CD14-positive monocyte (primary cell): ENCODE data around the gene FLAD1. TPM values are rescaled to one million over a fixed set of nuclear protein-coding genes. Genes with fewer than 3 reads are reported as not detected.

ENCODE experiments used
- DNase-seq, 3 donors: peaks; one replicate each; pipeline ENCODE4 v3.0.0-alpha.2; 2011 to 2022
- H2AFZ ChIP-seq: 2 replicates; pipeline ENCODE4 v1.6.0; 2012; ENCODE audit warnings: mild to moderate bottlenecking, low read depth, low read length, inconsistent platforms; ENCODE audit not compliant: insufficient read depth, poor library complexity, severe bottlenecking
- H3K27ac ChIP-seq, 2 donors: 1 replicate in 1 of 2; 2 replicates in 1 of 2; pipeline ENCODE4 v1.5.1; 2012 to 2013; ENCODE audit warnings: low read length in 2 of 2, control low read depth in 1 of 2, inconsistent platforms in 1 of 2, low read depth in 1 of 2, mild to moderate bottlenecking in 1 of 2
- H3K27me3 ChIP-seq, 2 donors: one replicate each; pipeline versions ENCODE4 v1.6.0 to v1.6.1; 2011 to 2013; ENCODE audit warnings: low read length in 2 of 2; ENCODE audit not compliant: control insufficient read depth in 2 of 2, insufficient read depth in 2 of 2
- H3K36me3 ChIP-seq, 2 donors: replicated peaks in 1 of 2; 1 replicate in 1 of 2; 2 replicates in 1 of 2; pipeline versions ENCODE4 v1.5.1 to v1.6.1; 2012 to 2013; ENCODE audit warnings: low read length in 2 of 2, control low read depth in 1 of 2, inconsistent platforms in 1 of 2, mild to moderate bottlenecking in 1 of 2; ENCODE audit not compliant: insufficient read depth in 2 of 2, control insufficient read depth in 1 of 2
- H3K4me1 ChIP-seq, 2 donors: 1 replicate in 1 of 2; 2 replicates in 1 of 2; pipeline versions ENCODE4 v1.5.1 to v1.6.1; 2012 to 2013; ENCODE audit warnings: low read length in 2 of 2, control low read depth in 1 of 2, inconsistent platforms in 1 of 2, mild to moderate bottlenecking in 1 of 2, moderate library complexity in 1 of 2; ENCODE audit not compliant: insufficient read depth in 2 of 2, control insufficient read depth in 1 of 2
- H3K4me2 ChIP-seq: replicated peaks from 2 replicates; pipeline ENCODE3; 2012; ENCODE audit warnings: low read length, moderate library complexity, mild to moderate bottlenecking; ENCODE audit not compliant: poor library complexity, severe bottlenecking; ENCODE audit errors: extremely low read depth
- H3K4me3 ChIP-seq, 3 experiments: fragments of 200-600 bp in 1 of 3; sonication (generic) in 1 of 3; replicated peaks in 1 of 3; 1 replicate in 2 of 3; 2 replicates in 1 of 3; pipeline ENCODE4 v1.5.1; 2011 to 2013; ENCODE audit warnings: low read length in 3 of 3, mild to moderate bottlenecking in 3 of 3, control low read depth in 2 of 3, low read depth in 2 of 3, inconsistent platforms in 1 of 3, moderate library complexity in 1 of 3
- H3K79me2 ChIP-seq: 2 replicates; pipeline ENCODE4 v1.6.0; 2012; ENCODE audit warnings: mild to moderate bottlenecking, control low read depth, inconsistent platforms, low read length, moderate library complexity; ENCODE audit not compliant: insufficient read depth
- H3K9ac ChIP-seq: 2 replicates; pipeline ENCODE4 v1.6.0; 2017; ENCODE audit warnings: low read length, mild to moderate bottlenecking; ENCODE audit not compliant: insufficient read depth, poor library complexity, severe bottlenecking
- H3K9me3 ChIP-seq, 2 donors: replicated peaks in 1 of 2; 1 replicate in 1 of 2; 2 replicates in 1 of 2; pipeline versions ENCODE4 v1.5.1 to v1.6.1; 2012 to 2013; ENCODE audit warnings: low read length in 2 of 2, control low read depth in 1 of 2; ENCODE audit not compliant: control insufficient read depth in 1 of 2, insufficient read depth in 1 of 2
- H4K20me1 ChIP-seq: 2 replicates; pipeline ENCODE4 v1.6.0; 2012; ENCODE audit warnings: mild to moderate bottlenecking, low read length, control low read depth, moderate library complexity; ENCODE audit not compliant: insufficient read depth
- H3K27ac Mint-ChIP-seq, 7 donors: one replicate each; pipeline ENCODE4 v1.8.0; 2020; ENCODE audit warnings: mild to moderate bottlenecking in 7 of 7, mixed read lengths in 7 of 7, moderate library complexity in 6 of 7, inconsistent platforms in 2 of 7
- H3K27me3 Mint-ChIP-seq, 3 donors: one replicate each; pipeline ENCODE4 v1.8.0; 2021 to 2022; ENCODE audit warnings: low read depth in 3 of 3, mild to moderate bottlenecking in 3 of 3, mixed read lengths in 3 of 3, moderate library complexity in 3 of 3, inconsistent platforms in 1 of 3
- H3K36me3 Mint-ChIP-seq, 2 donors: one replicate each; pipeline ENCODE4 v1.8.0; 2020; ENCODE audit warnings: mixed read lengths in 2 of 2, inconsistent platforms in 1 of 2, mild to moderate bottlenecking in 1 of 2
- H3K4me1 Mint-ChIP-seq: one replicate; pipeline ENCODE4 v1.8.0; 2020; ENCODE audit warnings: mild to moderate bottlenecking, mixed read lengths
- H3K4me3 Mint-ChIP-seq, 2 donors: one replicate each; pipeline ENCODE4 v1.8.0; 2020; ENCODE audit warnings: mild to moderate bottlenecking in 2 of 2, mixed read lengths in 2 of 2, moderate library complexity in 1 of 2
- H3K9me3 Mint-ChIP-seq, 7 donors: one replicate each; pipeline ENCODE4 v1.8.0; 2020 to 2022; ENCODE audit warnings: mixed read lengths in 7 of 7, mild to moderate bottlenecking in 6 of 7, moderate library complexity in 6 of 7, inconsistent platforms in 2 of 7
- WGBS: methylation state at CpG from one replicate; pipeline ENCODE4 v1.1.5; 2013; ENCODE audit warnings: missing lambda C conversion rate; ENCODE audit not compliant: insufficient coverage; 5-methylcytosine and 5-hydroxymethylcytosine counted together
- intact Hi-C, 2 donors: fragments of 100-400 bp; cut with micrococcal nuclease; formaldehyde crosslinking; loops; one replicate each; pipeline versions ENCODE4 v1.15.0 to v1.15.1; 2023
- polyA plus RNA-seq, 3 donors: library from polyadenylated mRNA; depleted of rRNA in 1 of 3; unstranded in 2 of 3; stranded (reverse) in 1 of 3; fragments of 300-500 nt in 2 of 3; fragments of >200 nt in 1 of 3; fragmentation: Illumina TruSeq in 2 of 3; gene quantifications; 1 replicate in 2 of 3; 2 replicates in 1 of 3; pipeline ENCODE4 v1.2.3, GENCODE V29; 2012 to 2021
- TF ChIP-seq, protein P1 (sequence below): fragments of 200-600 bp; IDR thresholded peaks from one replicate; pipeline ENCODE4 v1.8.0; 2022; ENCODE audit warnings: antibody characterized with exemption, mild to moderate bottlenecking

The FLAD1 gene
- polyA plus RNA-seq, 3 donors: 31.5 to 41.6 (median 35.1) TPM

DNA sequence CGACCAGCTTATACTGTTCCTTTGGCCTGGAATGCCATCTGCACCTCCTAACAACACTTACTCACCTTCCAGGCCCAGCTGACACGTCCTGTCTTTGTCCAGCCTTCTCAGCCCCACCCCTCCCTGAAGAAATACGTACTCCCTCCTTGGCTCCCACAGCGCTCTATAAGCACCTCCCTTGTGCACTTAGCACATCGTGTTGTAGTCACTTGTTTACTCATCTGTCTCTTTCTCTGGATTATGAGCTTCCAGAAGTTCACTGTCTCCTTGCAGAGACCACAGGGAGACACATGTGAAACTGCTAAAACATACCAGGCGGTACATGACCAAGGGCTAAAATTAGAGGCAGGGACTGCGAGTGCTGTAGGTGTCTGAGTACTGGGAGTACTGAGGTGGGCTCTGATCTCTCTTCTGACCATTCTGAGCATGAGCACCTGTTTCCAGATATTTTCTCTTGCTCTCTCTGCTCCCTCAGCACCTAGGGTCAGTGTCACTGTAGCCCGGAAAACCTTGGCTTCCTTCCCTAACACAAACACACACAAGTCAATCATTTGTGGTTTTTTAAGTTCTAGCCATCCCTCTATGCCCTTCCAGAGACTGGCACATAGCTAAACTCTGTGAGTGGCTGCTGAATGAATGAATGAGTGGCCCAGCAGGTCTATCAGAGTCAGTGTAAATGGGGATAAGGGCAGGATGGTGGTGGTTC is 55.6 kb downstream of the FLAD1 start:
- no peaks in the 10 kb centered on the region for H3K9me3 ChIP-seq
- H3K36me3 ChIP-seq: no peaks in the 10 kb centered on the region
- H3K4me2 ChIP-seq: no peak overlapping the region
- Mint-ChIP-seq H3K4me1 (peaks cover 31% of the 10 kb centered on the region), H3K27ac (no peak overlapping the region), H3K27me3 (peaks cover 10 to 20% (median 13%) of the 10 kb centered on the region in 3 donors), H3K9me3 (peaks cover 0 to 3% (median 0%) of the 10 kb centered on the region in 7 donors), H3K4me3 (no peak overlapping the region), H3K36me3 (no peaks in the 10 kb centered on the region)
- TF ChIP-seq, protein P1, sequence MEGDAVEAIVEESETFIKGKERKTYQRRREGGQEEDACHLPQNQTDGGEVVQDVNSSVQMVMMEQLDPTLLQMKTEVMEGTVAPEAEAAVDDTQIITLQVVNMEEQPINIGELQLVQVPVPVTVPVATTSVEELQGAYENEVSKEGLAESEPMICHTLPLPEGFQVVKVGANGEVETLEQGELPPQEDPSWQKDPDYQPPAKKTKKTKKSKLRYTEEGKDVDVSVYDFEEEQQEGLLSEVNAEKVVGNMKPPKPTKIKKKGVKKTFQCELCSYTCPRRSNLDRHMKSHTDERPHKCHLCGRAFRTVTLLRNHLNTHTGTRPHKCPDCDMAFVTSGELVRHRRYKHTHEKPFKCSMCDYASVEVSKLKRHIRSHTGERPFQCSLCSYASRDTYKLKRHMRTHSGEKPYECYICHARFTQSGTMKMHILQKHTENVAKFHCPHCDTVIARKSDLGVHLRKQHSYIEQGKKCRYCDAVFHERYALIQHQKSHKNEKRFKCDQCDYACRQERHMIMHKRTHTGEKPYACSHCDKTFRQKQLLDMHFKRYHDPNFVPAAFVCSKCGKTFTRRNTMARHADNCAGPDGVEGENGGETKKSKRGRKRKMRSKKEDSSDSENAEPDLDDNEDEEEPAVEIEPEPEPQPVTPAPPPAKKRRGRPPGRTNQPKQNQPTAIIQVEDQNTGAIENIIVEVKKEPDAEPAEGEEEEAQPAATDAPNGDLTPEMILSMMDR: no peak
- intact Hi-C loops: no loop called here
- H3K4me1 ChIP-seq: peaks cover 26 to 28% of the 10 kb centered on the region in 2 donors
- H3K4me3 ChIP-seq: no peak overlapping the region
- H3K27ac ChIP-seq: no peak overlapping the region
- H3K9ac ChIP-seq: no peak overlapping the region
- no peak for DNase-seq
- no peak overlapping the region for H2AFZ ChIP-seq
- 44% methylated on average over 5 of the region's 8 CpGs for WGBS
- H3K79me2 ChIP-seq: no peaks in the 10 kb centered on the region
- H4K20me1 ChIP-seq: no peaks in the 10 kb centered on the region
- H3K27me3 ChIP-seq: no peaks in the 10 kb centered on the region

DNA sequence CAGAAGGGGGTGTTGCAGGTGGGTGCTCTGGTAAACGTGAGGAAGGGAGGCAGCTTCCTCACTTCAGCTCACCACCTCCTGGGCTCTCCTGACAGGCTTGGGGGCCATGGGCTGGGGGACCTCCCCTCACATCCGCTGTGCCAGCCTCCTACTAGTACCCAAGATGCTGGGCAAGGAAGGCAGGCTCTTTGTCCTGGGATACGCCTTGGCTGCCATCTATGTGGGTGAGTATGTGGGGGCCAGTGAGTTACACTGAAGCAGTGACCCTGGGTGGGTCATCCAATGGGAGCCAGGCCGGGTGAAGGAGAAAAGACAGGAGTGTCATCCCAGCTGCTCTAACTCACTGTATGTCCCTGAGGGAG is 56.1 kb downstream of the FLAD1 start:
- Histone ChIP-seq H3K36me3 (no peaks in the 10 kb centered on the region), H4K20me1 (no peaks in the 10 kb centered on the region), H3K9ac (no peak overlapping the region), H3K4me2 (no peak overlapping the region), H2AFZ (no peak overlapping the region), H3K4me3 (no peak overlapping the region), H3K4me1 (peaks cover 26 to 28% of the 10 kb centered on the region in 2 donors), H3K9me3 (no peaks in the 10 kb centered on the region), H3K27me3 (no peaks in the 10 kb centered on the region), H3K27ac (no peak overlapping the region), H3K79me2 (no peaks in the 10 kb centered on the region)
- TF ChIP-seq, protein P1: no peak
- DNase-seq: no peak
- H3K36me3 Mint-ChIP-seq: no peaks in the 10 kb centered on the region
- H3K4me3 Mint-ChIP-seq: no peak overlapping the region
- no CpG with 5 or more reads among the region's 4 CpGs for WGBS
- no peak overlapping the region for H3K27ac Mint-ChIP-seq
- H3K4me1 Mint-ChIP-seq: peaks cover 31% of the 10 kb centered on the region
- peaks cover 0 to 3% (median 0%) of the 10 kb centered on the region in 7 donors for H3K9me3 Mint-ChIP-seq
- peaks cover 10 to 18% (median 11%) of the 10 kb centered on the region in 3 donors for H3K27me3 Mint-ChIP-seq
- intact Hi-C loops: no loop called here
